ENCODE data around the gene ZNF624.

DNA sequence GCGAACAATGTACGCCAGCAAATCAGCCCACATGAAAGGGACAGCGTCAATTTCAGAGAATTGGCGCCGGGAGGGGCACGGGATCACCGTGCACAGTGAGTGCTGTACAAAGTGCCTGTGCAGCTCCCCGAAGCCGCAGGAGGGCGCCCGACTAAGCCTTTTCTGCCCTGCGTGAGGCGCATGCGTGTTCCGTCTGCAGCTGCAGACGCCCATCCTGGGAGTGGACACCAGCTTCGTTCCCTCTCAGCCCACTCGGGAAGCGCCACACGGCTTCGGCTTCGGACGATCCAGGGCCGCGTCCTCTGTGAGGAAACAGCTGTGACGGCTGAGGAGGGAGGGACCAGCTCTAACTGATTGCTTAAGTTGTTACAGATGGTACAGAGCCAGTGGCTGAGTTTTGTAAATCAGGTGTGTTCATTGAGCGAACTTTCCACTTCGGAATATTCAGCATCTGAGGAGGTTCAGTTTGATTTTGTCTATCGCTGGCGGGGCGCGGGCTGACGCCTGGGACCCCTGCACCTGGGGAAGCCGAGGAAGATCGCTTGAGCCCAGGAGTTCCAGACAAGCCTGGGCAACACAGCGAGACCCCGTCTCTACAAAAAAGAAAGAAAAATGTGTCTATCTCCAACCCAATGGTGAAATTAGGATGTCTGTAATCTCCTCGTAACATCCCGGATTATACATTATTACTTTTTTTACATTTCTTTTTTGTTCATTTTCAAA lies 69.2 kb downstream of the ZNF624 start:
- TF ChIP-seq, protein P1, sequence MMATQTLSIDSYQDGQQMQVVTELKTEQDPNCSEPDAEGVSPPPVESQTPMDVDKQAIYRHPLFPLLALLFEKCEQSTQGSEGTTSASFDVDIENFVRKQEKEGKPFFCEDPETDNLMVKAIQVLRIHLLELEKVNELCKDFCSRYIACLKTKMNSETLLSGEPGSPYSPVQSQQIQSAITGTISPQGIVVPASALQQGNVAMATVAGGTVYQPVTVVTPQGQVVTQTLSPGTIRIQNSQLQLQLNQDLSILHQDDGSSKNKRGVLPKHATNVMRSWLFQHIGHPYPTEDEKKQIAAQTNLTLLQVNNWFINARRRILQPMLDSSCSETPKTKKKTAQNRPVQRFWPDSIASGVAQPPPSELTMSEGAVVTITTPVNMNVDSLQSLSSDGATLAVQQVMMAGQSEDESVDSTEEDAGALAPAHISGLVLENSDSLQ (IDR thresholded peaks at IDR 0.05): no peak
- TF ChIP-seq HDGF (IDR thresholded peaks at IDR 0.05; ENCODE audit: borderline replicate concordance) (no peak), SP1 (IDR thresholded peaks at IDR 0.05) (no peak), LEF1 (IDR thresholded peaks at IDR 0.05; ENCODE audit: borderline replicate concordance) (no peak), FOXA1 (IDR thresholded peaks at IDR 0.05) (no peak), TARDBP (IDR thresholded peaks at IDR 0.05) (no peak), ARNT (IDR thresholded peaks at IDR 0.05) (no peak), FOXM1 (IDR thresholded peaks at IDR 0.05; ENCODE audit: borderline replicate concordance) (no peak), FOXK2 (IDR thresholded peaks at IDR 0.05) (no peak), SUZ12 (IDR thresholded peaks at IDR 0.05) (no peak), CTBP1 (IDR thresholded peaks at IDR 0.05; ENCODE audit: borderline replicate concordance) (no peak), BHLHE40 (IDR thresholded peaks at IDR 0.05; ENCODE audit: borderline replicate concordance) (no peak), NFRKB (IDR thresholded peaks at IDR 0.05) (no peak), ZNF384 (IDR thresholded peaks at IDR 0.05) (no peak)

Measured in HEK293T (cell line).